ENCODE measurements around the gene GPR153.

- TF ChIP-seq CTCF (IDR thresholded peaks at IDR 0.05) (no peak), POLR2A (IDR thresholded peaks at IDR 0.05) (no peak)
These were observed 7.5 kb downstream of the GPR153 start for GRCh38 chr1:6253380-6253779.
